Panc1 (cell line): ENCODE measurements around the gene BCO2.

Experiments
- CTCF ChIP-seq: fragments of 450-650 bp; IDR thresholded peaks from 2 replicates; pipeline ENCODE4 v1.5.1; 2017; ENCODE audit warnings: mild to moderate bottlenecking
- POLR2AphosphoS5 ChIP-seq: IDR thresholded peaks from 2 replicates; pipeline ENCODE4 v1.6.1; 2012; ENCODE audit warnings: mild to moderate bottlenecking, low read depth, low read length, moderate library complexity
- REST ChIP-seq, 2 experiments: IDR thresholded peaks; 2 replicates each; pipeline ENCODE4 v1.6.1; 2011 to 2012; ENCODE audit warnings: low read depth in 2 of 2, control low read depth in 1 of 2, low read length in 1 of 2, mild to moderate bottlenecking in 1 of 2, moderate library complexity in 1 of 2; ENCODE audit not compliant: insufficient read depth in 1 of 2
- SIN3A ChIP-seq: IDR thresholded peaks from 2 replicates; pipeline ENCODE4 v1.6.1; 2012; ENCODE audit warnings: low read depth, mild to moderate bottlenecking, low read length, moderate library complexity, borderline replicate concordance; ENCODE audit not compliant: insufficient read depth
- TCF7L2 ChIP-seq: IDR thresholded peaks from 2 replicates; pipeline ENCODE4 v1.6.1; 2011; ENCODE audit warnings: mild to moderate bottlenecking, low read depth, low read length, inconsistent platforms

DNA sequence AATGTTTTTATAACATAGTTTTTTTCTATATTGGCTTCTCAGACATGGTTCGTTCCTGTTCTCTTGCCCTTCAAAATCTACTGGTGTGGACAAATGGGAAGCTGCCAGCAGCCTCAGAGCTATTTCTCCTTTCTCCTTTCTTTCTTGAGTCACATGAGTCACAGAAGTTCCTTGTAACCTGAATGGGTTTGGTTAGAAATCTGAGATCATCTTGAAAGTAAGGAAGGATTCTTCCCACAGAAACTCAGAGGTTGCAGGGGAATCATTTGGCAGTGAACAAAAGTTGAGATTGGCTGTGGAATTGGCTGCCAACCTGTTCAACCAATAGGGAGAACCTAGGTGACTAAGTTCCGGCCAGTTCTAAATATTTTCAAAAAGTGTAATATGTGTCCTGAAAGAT, 72.9 kb downstream of the BCO2 start:
- TF ChIP-seq CTCF (no peak), TCF7L2 (no peak), SIN3A (no peak), POLR2AphosphoS5 (no peak), REST (IDR thresholded peaks at IDR 0.05; ENCODE audit: insufficient read depth in 1 of 2, low read depth in 2 of 2, low read length in 1 of 2) (no peak)
